Body of pancreas (tissue), 4 donors: ENCODE measurements around the gene C9orf152.

Source experiments
- POLR2A ChIP-seq, 3 donors: fragments of 450-650 bp; IDR thresholded peaks; one replicate each; pipeline ENCODE4 v1.6.1; 2016; ENCODE audit warnings: antibody characterized with exemption in 3 of 3, mild to moderate bottlenecking in 2 of 3
- TF ChIP-seq, protein P1 (sequence below), 7 experiments: fragments of 450-650 bp in 4 of 7; fragments of 200-600 bp in 3 of 7; sonication (generic) in 3 of 7; IDR thresholded peaks; one replicate each; pipeline ENCODE4 v1.5.1; 2016 to 2019; ENCODE audit warnings: antibody characterized with exemption in 7 of 7

DNA sequence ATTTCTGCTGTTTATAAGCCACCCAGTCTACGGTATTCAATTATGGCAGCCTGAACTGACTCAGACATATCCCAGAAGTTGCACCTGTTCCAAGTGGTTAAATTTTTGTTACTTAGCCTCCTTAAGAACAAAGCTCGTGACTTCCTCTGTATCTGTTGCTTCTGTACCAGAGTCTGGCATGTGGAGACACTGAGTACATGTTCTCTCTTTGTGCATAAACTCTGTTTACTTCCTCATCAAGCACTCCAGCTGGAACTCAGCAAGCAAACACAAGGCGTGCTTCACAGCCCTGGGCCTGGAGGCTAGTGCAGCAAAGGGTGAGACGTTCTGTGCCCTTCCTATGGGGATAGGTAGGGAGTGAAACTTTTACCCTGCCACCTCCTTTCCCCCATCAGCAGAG is 19.0 kb downstream of the C9orf152 start:
- TF ChIP-seq, protein P1, sequence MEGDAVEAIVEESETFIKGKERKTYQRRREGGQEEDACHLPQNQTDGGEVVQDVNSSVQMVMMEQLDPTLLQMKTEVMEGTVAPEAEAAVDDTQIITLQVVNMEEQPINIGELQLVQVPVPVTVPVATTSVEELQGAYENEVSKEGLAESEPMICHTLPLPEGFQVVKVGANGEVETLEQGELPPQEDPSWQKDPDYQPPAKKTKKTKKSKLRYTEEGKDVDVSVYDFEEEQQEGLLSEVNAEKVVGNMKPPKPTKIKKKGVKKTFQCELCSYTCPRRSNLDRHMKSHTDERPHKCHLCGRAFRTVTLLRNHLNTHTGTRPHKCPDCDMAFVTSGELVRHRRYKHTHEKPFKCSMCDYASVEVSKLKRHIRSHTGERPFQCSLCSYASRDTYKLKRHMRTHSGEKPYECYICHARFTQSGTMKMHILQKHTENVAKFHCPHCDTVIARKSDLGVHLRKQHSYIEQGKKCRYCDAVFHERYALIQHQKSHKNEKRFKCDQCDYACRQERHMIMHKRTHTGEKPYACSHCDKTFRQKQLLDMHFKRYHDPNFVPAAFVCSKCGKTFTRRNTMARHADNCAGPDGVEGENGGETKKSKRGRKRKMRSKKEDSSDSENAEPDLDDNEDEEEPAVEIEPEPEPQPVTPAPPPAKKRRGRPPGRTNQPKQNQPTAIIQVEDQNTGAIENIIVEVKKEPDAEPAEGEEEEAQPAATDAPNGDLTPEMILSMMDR (IDR thresholded peaks at IDR 0.05), result peak in 1 of 7 experiments; percentile 5
- TF ChIP-seq POLR2A (IDR thresholded peaks at IDR 0.05), result peak in 2 of 3 donors; percentile 36 to 39
